Measurements from ENCODE around the gene CRAMP1. TPM values are rescaled to one million over a fixed set of nuclear protein-coding genes. Genes with fewer than 3 reads are reported as not detected.

The CRAMP1 gene
- total and polyA plus RNA-seq, 12 donors: 3.2 to 13.8 (median 10.5) TPM

GRCh38 chr16:1626776-1627175 lies 14.6 kb downstream of the CRAMP1 start:
- DNase-seq (no peak), ATAC-seq (no peak)
- intact Hi-C loops (cut with DNase I): no loop called here
- TF ChIP-seq CTCF (IDR thresholded peaks at IDR 0.05): no peak
- no peak overlapping the region for H3K4me3 ChIP-seq
- no peak overlapping the region for H3K27ac ChIP-seq
- H3K4me1 ChIP-seq: peaks cover 0 to 29% (median 18%) of the 10 kb centered on the region in 9 donors
- H3K36me3 ChIP-seq: peaks cover 0 to 90% (median 15%) of the 10 kb centered on the region in 9 donors
- WGBS, 2 donors: 94 to 95% methylated on average over 9 of the region's 9 CpGs
- H3K27me3 ChIP-seq: no peaks in the 10 kb centered on the region
- H3K9me3 ChIP-seq: no peaks in the 10 kb centered on the region

GRCh38 chr16:1630450-1631213 lies 18.5 kb downstream of the CRAMP1 start:
- Histone ChIP-seq H3K9me3 (no peaks in the 10 kb centered on the region), H3K36me3 (peaks cover 5 to 100% (median 50%) of the 10 kb centered on the region in 9 donors), H3K27ac (no peak overlapping the region), H3K4me3 (no peak overlapping the region), H3K4me1 (peaks cover 0 to 22% (median 9%) of the 10 kb centered on the region in 9 donors), H3K27me3 (no peaks in the 10 kb centered on the region)
- TF ChIP-seq CTCF (IDR thresholded peaks at IDR 0.05): no peak
- DNase-seq (no peak), ATAC-seq (no peak)
- 91% methylated on average over 20 of the region's 20 CpGs for WGBS, 2 donors
- intact Hi-C loops (cut with DNase I): no loop called here

- Histone ChIP-seq H3K9me3 (no peaks in the 10 kb centered on the region), H3K27me3 (no peaks in the 10 kb centered on the region), H3K36me3 (peaks cover 5 to 99% (median 44%) of the 10 kb centered on the region in 9 donors), H3K27ac (no peak overlapping the region), H3K4me3 (no peak overlapping the region), H3K4me1 (peaks cover 0 to 18% (median 3%) of the 10 kb centered on the region in 9 donors)
- 87 to 89% methylated on average over 9 of the region's 9 CpGs for WGBS, 2 donors
- DNase-seq: no peak
- no peak for TF ChIP-seq CTCF (IDR thresholded peaks at IDR 0.05)
- ATAC-seq: no peak
- intact Hi-C loops (cut with DNase I): no loop called here
These were observed 19.1 kb downstream of the CRAMP1 start for GRCh38 chr16:1631230-1631629.

GRCh38 chr16:1631931-1632637 lies 19.9 kb downstream of the CRAMP1 start:
- Histone ChIP-seq H3K4me3 (no peak overlapping the region), H3K36me3 (peaks cover 5 to 98% (median 43%) of the 10 kb centered on the region in 9 donors), H3K9me3 (no peaks in the 10 kb centered on the region), H3K27ac (no peak overlapping the region), H3K27me3 (no peaks in the 10 kb centered on the region), H3K4me1 (peaks cover 0 to 13% (median 0%) of the 10 kb centered on the region in 9 donors)
- DNase-seq (no peak), ATAC-seq (no peak)
- intact Hi-C loops (cut with DNase I): no loop called here
- no peak for TF ChIP-seq CTCF (IDR thresholded peaks at IDR 0.05)
- 81% methylated on average over 18 of the region's 18 CpGs for WGBS, 2 donors

All from heart right ventricle (tissue), 16 donors.